Activated CD4-positive, alpha-beta T cell treated with anti-CD3 and anti-CD28 coated beads, Interleukin-2, amount 10 ng/mL, durations not matched to agents 24 days and 14 days (primary cell): ENCODE results near the gene BMPR1A. TPM values are rescaled to one million over a fixed set of nuclear protein-coding genes. Genes with fewer than 3 reads are reported as not detected.

ENCODE experiments used
- DNase-seq: peaks from one replicate; pipeline ENCODE4 v3.0.0; 2022
- H3K27ac Mint-ChIP-seq: one replicate; pipeline ENCODE4 v1.8.0; 2022; ENCODE audit warnings: mild to moderate bottlenecking, mixed read lengths
- H3K27me3 Mint-ChIP-seq: one replicate; pipeline ENCODE4 v1.8.0; 2022; ENCODE audit warnings: mixed read lengths
- H3K36me3 Mint-ChIP-seq: one replicate; pipeline ENCODE4 v1.8.0; 2022; ENCODE audit warnings: low read depth, mild to moderate bottlenecking, mixed read lengths
- H3K4me1 Mint-ChIP-seq: one replicate; pipeline ENCODE4 v1.8.0; 2021; ENCODE audit warnings: mixed read lengths
- H3K4me3 Mint-ChIP-seq: one replicate; pipeline ENCODE4 v1.8.0; 2022; ENCODE audit warnings: mild to moderate bottlenecking, moderate library complexity, mixed read lengths
- H3K9me3 Mint-ChIP-seq: one replicate; pipeline ENCODE4 v1.8.0; 2021; ENCODE audit warnings: mixed read lengths
- intact Hi-C: fragments of 100-400 bp; cut with micrococcal nuclease; formaldehyde crosslinking; loops from one replicate; pipeline ENCODE4 v1.15.1; 2023
- total RNA-seq: library from RNA; stranded (reverse); gene quantifications from 2 replicates; pipeline ENCODE4 v1.2.3, GENCODE V29; 2022

The BMPR1A gene
- total RNA-seq, 1 donor from 2014 or later = 10.5 TPM

DNA sequence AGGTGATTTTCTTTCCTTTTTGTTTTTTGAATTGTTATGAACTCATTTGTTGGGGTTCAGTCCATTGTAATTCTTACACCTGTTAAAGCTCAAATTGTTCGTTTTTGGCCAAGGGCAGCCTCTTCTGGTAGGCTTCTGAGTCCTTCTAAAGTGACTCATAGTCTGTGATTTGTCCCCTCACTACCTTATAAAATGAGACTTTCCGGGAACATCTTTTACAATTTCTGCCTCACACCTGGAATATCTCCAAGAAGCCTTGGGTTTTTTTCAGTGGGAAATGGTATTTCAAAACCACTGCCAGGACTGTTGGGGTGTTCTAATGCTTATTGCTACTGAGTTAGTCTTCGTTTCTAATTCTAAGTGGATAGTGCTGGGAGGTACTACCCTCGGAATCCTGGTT, 56.7 kb downstream of the BMPR1A start:
- H3K27ac Mint-ChIP-seq = no peak overlapping the region
- no peaks in the 10 kb centered on the region for H3K4me1 Mint-ChIP-seq
- peaks cover 2% of the 10 kb centered on the region for H3K36me3 Mint-ChIP-seq
- H3K9me3 Mint-ChIP-seq = no peaks in the 10 kb centered on the region
- no peak overlapping the region for H3K4me3 Mint-ChIP-seq
- intact Hi-C loops = no loop called here
- peaks cover 3% of the 10 kb centered on the region for H3K27me3 Mint-ChIP-seq
- no peak for DNase-seq

DNA sequence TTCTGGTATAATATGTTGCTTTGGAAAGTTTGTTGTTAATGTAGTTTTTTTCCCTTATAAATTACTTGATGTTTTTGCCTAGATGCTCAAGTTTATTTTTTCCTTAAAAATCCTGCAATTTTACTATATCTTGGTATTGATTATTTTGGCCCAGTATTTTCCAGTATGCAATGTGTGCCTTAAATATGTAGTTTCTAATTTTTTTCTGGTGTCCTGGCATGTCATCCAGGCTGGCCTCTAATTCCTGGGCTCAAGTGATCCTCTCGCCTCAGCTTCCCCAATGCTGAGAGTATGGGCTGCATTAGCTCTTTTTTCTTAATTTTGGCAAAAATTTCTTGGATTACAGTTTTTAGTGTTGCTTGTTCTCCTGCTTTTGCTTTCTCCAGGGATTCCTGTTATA, 57.6 kb downstream of the BMPR1A start:
- Mint-ChIP-seq H3K27me3 (peaks cover 3% of the 10 kb centered on the region), H3K9me3 (no peaks in the 10 kb centered on the region), H3K4me1 (no peaks in the 10 kb centered on the region), H3K4me3 (no peak overlapping the region), H3K36me3 (peaks cover 2% of the 10 kb centered on the region), H3K27ac (no peak overlapping the region)
- intact Hi-C loops = no loop called here
- no peak for DNase-seq

DNA sequence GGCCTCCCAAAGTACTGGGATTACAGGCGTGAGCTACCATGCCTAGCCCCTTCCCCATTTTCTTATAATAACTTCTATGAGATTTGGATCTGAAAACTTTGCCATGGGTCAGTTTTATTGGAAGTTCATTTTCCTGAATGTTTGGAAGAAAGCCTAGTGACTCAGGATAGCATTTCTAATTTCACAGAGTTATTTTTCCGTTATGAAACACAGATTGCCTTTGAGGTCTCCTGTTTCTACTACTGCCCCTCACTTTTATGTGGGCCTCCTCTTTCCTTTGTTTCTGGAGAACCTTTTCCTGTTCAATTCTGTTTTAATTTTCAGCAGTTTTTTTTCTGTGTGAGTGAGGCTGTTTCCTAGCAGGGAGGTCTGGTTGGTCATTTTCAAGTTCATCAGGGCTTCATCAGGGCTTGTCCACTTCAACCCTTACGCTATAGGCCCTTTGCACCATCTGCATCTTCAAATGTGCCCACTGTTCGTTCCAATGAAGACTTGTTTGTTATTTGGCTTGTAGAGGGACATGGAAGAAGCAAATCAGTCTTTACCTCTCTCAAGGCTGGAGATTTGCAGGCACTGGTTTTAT, 58.7 kb downstream of the BMPR1A start:
- intact Hi-C loops = no loop called here
- H3K4me3 Mint-ChIP-seq = no peak overlapping the region
- no peak overlapping the region for H3K27ac Mint-ChIP-seq
- H3K27me3 Mint-ChIP-seq = peaks cover 3% of the 10 kb centered on the region
- no peaks in the 10 kb centered on the region for H3K4me1 Mint-ChIP-seq
- no peak for DNase-seq
- no peaks in the 10 kb centered on the region for H3K9me3 Mint-ChIP-seq
- H3K36me3 Mint-ChIP-seq = peaks cover 2% of the 10 kb centered on the region

DNA sequence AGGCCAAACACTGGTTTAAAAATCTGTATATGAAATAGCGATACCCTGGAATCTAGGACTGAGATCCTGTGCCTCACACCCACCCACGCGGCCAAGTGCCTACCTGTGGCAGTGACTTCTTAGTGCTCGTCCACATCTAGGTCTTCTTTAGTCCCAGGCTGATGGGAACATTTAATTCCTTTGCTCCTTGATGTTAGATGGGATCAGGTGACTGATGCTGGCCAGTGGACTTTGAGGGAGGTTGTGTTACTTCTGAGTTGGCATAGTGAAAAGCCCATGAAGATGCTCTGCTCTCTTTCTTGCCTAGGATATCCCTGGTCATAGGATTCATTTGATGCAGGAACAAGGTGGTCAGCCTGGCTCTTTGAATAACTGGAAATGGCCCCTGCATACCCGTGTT, 59.2 kb downstream of the BMPR1A start:
- Mint-ChIP-seq H3K9me3 (no peaks in the 10 kb centered on the region), H3K4me1 (no peaks in the 10 kb centered on the region), H3K4me3 (no peak overlapping the region), H3K27ac (no peak overlapping the region), H3K27me3 (peaks cover 3% of the 10 kb centered on the region), H3K36me3 (peaks cover 2% of the 10 kb centered on the region)
- intact Hi-C loops = no loop called here
- DNase-seq = no peak

DNA sequence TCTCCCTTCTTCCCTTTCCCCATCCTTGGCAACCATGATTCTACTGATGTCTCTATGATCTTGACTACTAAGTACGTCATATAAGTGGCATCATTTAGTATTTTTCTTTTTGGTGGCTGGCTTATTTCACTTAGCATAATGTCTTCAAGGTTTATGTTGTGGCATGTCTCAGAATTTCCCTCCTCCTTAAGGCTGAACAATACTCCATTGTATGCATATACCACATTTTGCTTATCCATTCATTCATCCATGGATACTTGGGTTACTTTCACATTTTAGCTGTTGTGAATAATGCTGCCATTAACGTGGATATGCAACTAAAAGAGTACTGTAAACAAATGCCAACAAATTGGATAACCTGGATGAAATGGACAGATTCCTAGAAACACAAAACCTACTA, 60.8 kb downstream of the BMPR1A start:
- Mint-ChIP-seq H3K27me3 (peaks cover 3% of the 10 kb centered on the region), H3K4me3 (no peak overlapping the region), H3K36me3 (no peaks in the 10 kb centered on the region), H3K9me3 (no peaks in the 10 kb centered on the region), H3K27ac (no peak overlapping the region), H3K4me1 (no peaks in the 10 kb centered on the region)
- intact Hi-C loops = no loop called here
- no peak for DNase-seq

DNA sequence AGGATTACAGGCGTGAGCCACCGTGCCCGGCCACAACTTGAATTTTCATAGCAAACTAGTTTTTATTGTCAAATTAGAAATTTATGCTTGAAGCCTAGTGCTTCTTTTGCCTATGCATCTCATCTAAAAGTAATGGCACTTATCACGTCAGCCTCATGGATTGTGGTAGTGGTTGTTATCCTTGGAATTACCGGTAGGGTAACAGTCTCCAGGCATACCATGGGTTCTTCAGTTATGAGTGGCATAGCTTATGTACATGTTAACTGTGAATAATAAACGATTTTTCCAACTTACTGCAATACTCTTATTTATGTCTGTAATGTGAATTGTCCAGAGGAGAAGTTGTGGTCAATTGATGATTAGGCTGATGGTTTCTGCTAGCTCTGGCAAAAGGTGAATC, 63.1 kb downstream of the BMPR1A start:
- intact Hi-C loops = no loop called here
- no peaks in the 10 kb centered on the region for H3K9me3 Mint-ChIP-seq
- H3K4me1 Mint-ChIP-seq = no peaks in the 10 kb centered on the region
- DNase-seq = no peak
- no peak overlapping the region for H3K27ac Mint-ChIP-seq
- no peaks in the 10 kb centered on the region for H3K36me3 Mint-ChIP-seq
- H3K4me3 Mint-ChIP-seq = no peak overlapping the region
- H3K27me3 Mint-ChIP-seq = no peaks in the 10 kb centered on the region

DNA sequence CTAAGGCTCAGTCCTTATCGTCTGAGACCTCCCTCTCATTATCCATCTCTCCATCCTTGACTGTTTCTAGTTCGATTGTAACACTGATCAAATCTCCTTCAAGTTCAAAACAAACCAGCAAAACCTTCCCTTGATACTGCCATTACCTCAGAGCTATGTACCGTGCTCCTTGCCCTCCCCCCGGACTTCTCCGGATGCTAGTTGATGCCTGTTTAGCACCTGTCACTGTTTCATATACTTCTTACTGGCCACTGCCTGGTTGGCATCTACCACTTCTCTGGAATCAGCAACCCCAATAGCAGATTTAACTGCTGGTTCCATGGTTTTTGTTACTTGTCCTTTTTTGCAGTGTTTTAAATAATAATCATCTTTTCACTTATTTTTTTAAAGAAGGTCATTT, 64.1 kb downstream of the BMPR1A start:
- intact Hi-C loops = no loop called here
- no peaks in the 10 kb centered on the region for H3K27me3 Mint-ChIP-seq
- H3K4me1 Mint-ChIP-seq = no peaks in the 10 kb centered on the region
- H3K4me3 Mint-ChIP-seq = no peak overlapping the region
- H3K36me3 Mint-ChIP-seq = no peaks in the 10 kb centered on the region
- no peak overlapping the region for H3K27ac Mint-ChIP-seq
- DNase-seq = no peak
- no peaks in the 10 kb centered on the region for H3K9me3 Mint-ChIP-seq

DNA sequence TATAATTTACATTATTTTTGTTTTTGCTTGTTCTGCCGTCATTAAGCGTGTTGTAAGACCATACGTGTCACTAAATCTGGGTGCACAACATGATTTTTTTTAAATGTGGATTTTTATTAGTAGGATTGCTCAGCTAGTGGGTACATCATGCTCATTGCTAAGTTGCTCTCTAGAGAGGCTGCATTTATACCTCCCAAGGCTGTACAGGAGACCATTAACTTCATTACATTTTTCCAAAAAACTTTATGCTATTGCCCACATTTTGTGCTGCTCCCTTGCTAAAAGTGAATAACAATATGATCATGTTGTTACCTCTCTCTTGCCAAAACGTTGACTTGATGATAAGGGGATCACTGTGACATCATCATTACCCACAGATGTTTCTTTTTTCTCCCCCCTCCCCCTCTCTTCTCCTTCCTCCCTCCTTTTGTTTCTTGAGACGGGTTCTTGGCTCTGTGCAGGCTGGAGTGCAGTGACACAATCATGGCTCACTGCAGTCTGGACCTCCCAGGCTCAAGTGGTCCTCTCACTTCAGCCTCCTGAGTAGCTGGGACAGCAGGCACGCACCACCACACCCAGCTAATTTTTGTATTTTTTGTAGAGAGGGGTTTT, 65.1 kb downstream of the BMPR1A start:
- no peak overlapping the region for H3K27ac Mint-ChIP-seq
- no peaks in the 10 kb centered on the region for H3K4me1 Mint-ChIP-seq
- intact Hi-C loops = no loop called here

DNA sequence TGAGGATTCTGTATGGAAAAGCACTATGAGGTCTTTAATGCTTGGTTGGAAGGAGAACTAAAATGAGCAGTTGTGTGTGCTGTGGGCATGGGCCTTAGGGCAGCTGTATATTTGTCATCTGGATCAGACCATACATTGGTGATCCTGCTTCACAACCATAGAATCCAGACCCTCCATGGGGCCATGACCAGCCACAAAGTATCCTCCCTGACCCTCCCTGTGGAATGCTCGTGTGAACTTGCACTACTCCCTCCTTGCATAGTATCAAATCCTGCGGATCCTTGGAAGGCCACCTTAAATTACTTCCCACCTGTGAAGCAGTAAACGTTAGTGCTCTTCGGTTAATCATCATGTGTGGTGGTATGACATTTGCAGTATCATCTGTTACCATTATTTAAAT, 67.1 kb downstream of the BMPR1A start:
- Mint-ChIP-seq H3K4me1 (no peaks in the 10 kb centered on the region), H3K4me3 (no peak overlapping the region), H3K9me3 (no peaks in the 10 kb centered on the region), H3K27me3 (peaks cover 2% of the 10 kb centered on the region), H3K27ac (no peak overlapping the region), H3K36me3 (no peaks in the 10 kb centered on the region)
- no peak for DNase-seq
- intact Hi-C loops = no loop called here

More for the DNA sequence above, 65.1 kb downstream of the BMPR1A start:
- DNase-seq = no peak
- Mint-ChIP-seq H3K9me3 (no peaks in the 10 kb centered on the region), H3K36me3 (no peaks in the 10 kb centered on the region), H3K27me3 (no peaks in the 10 kb centered on the region), H3K4me3 (no peak overlapping the region)

DNA sequence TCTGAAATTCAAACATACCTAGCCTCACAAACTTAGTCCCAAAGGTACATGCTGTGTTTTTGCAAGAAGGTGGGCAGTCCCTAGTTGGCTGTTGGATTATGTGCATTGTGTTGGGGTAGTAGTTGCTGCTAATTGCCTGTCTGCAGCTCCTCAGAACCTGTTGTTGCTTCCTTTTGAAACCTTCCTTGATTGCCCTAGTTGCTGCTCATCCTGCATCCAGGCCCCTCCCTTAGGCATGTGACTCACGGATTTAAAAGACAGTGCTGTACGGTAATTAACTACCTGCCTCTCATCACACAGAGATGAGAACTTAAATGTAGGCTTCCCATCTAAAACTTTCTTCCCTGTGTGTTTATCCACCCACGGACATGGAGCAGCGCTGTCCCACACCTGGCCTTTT, 67.7 kb downstream of the BMPR1A start:
- H3K9me3 Mint-ChIP-seq = no peaks in the 10 kb centered on the region
- H3K36me3 Mint-ChIP-seq = no peaks in the 10 kb centered on the region
- no peak for DNase-seq
- intact Hi-C loops = no loop called here
- peaks cover 2% of the 10 kb centered on the region for H3K27me3 Mint-ChIP-seq
- H3K4me3 Mint-ChIP-seq = no peak overlapping the region
- H3K27ac Mint-ChIP-seq = no peak overlapping the region
- no peaks in the 10 kb centered on the region for H3K4me1 Mint-ChIP-seq

DNA sequence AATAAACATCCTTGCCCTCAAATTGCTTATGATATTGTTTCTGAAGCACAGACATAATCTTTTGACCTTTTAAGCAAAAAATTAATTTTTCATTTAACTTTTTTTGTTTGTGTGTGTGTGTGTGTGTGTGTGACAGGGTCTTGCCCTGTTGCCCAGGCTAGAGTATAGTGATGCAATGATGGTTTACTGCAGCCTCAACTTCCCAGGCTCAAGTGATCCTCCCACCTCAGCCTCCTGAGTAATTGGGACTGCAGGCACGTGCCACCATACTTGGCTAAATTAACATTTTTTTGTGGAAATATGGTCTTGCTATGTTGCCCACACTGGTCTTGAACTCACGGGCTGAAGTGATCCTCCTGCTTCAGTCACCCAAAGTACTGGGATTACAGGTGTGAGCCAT, 68.9 kb downstream of the BMPR1A start:
- DNase-seq = no peak
- Mint-ChIP-seq H3K36me3 (no peaks in the 10 kb centered on the region), H3K27ac (no peak overlapping the region), H3K27me3 (peaks cover 5% of the 10 kb centered on the region), H3K4me1 (no peaks in the 10 kb centered on the region), H3K4me3 (no peak overlapping the region), H3K9me3 (no peaks in the 10 kb centered on the region)
- intact Hi-C loops = no loop called here

DNA sequence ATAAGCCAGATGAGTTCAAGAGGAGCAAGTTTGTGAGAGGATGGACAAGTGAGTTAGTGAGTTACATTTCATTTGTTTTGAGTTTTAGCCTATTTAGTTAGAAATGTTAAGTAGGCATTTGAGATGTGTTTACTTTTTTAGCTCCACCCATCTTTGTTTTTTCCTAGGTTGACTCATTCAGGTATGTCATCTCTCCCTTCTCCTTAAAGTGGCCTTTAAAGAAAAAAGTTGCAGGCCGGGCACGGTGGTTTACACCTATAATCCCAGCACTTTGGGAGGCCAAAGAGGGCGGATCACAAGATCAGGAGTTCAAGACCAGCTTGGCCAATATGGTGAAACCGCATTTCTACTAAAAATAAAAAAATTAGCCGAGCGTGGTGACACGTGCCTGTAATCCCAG, 71.2 kb downstream of the BMPR1A start:
- Mint-ChIP-seq H3K4me3 (no peak overlapping the region), H3K36me3 (no peaks in the 10 kb centered on the region), H3K9me3 (no peaks in the 10 kb centered on the region), H3K4me1 (no peaks in the 10 kb centered on the region), H3K27ac (no peak overlapping the region), H3K27me3 (peaks cover 5% of the 10 kb centered on the region)
- intact Hi-C loops = no loop called here
- DNase-seq = no peak

DNA sequence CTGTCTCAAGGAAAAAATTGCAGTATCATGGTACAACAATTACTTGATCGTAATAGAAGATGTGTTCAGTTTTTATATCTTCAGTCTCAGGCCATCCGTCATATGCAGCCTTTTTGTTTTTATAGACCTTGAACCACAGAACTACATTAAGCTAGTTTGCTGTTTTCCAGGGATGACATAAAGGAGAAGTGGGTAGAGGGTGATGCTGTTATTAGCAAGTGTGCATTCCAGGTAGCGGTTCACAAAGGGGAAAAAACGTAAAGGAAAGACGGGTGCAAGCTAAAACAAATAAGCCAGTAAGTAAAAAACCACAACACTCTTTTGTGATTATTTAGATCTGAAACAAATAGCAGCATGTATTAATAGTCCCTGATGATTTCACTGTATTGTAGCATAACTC, 71.7 kb downstream of the BMPR1A start:
- Mint-ChIP-seq H3K9me3 (no peaks in the 10 kb centered on the region), H3K4me3 (no peak overlapping the region), H3K4me1 (no peaks in the 10 kb centered on the region), H3K36me3 (no peaks in the 10 kb centered on the region), H3K27me3 (peaks cover 5% of the 10 kb centered on the region), H3K27ac (no peak overlapping the region)
- no peak for DNase-seq
- intact Hi-C loops = no loop called here

DNA sequence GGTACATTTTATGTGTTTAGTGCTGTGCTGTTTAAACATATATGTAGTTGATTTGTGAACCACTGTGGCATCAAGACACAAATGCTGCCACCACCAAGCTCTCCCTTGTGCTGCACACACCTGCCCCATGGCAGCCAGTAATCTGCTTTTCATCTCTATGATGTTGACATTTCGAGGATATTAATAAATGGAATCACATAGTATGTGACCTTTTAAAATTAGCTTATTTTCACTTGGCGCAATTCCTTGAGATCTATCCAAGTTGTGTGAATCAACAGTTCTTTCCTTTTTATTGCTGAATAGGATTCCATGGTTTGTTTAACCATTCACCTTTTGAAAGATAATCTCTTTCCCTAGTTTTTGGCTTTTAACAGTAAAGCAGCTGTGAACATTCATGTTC, 73.1 kb downstream of the BMPR1A start:
- Mint-ChIP-seq H3K36me3 (no peaks in the 10 kb centered on the region), H3K9me3 (no peaks in the 10 kb centered on the region), H3K27me3 (peaks cover 5% of the 10 kb centered on the region), H3K4me1 (no peaks in the 10 kb centered on the region), H3K4me3 (no peak overlapping the region), H3K27ac (no peak overlapping the region)
- intact Hi-C loops = no loop called here
- no peak for DNase-seq

DNA sequence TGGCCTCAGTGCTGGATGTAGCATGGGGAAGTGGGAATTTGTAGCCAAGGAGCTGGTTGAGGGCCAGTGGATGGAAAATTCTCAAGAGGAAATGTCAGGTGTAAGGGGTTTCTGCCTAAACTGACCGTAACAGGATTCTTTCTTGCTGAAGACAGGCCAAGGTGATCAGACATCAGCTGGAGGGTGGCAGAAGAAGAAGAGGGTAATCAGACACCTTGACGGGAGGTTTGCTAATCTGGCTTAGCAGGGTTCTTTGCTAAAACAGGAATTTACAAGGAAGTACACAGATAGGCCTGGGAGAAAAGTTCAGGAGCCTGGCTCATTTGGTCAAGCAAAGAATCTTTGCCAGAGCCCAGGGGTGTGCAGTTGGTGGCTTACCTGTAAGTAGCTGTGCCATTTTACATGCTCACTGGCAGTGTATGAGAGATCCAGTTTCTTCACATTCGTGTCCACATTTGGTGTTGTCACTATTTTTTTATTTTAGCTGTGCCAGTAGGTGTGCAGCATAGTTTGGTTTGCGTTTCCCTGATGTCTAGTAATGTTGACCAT, 73.7 kb downstream of the BMPR1A start:
- no peak overlapping the region for H3K4me3 Mint-ChIP-seq
- H3K9me3 Mint-ChIP-seq = no peaks in the 10 kb centered on the region
- H3K4me1 Mint-ChIP-seq = peaks cover 2% of the 10 kb centered on the region
- H3K36me3 Mint-ChIP-seq = no peaks in the 10 kb centered on the region
- peaks cover 8% of the 10 kb centered on the region for H3K27me3 Mint-ChIP-seq
- intact Hi-C loops = no loop called here
- DNase-seq = no peak
- H3K27ac Mint-ChIP-seq = no peak overlapping the region
